KMS-11 (cell line): ENCODE results near the gene TRABD2B.

Source experiments
- H2AFZ ChIP-seq: fragments of 200-600 bp; sonication (generic); 2 replicates; pipeline ENCODE4 v1.6.1; 2016; ENCODE audit warnings: antibody characterized with exemption, mixed run types, low read depth
- H3K27ac ChIP-seq: fragments of 200-600 bp; sonication (generic); 2 replicates; pipeline ENCODE4 v1.6.1; 2016; ENCODE audit warnings: mild to moderate bottlenecking, mixed run types
- H3K27me3 ChIP-seq: fragments of 200-600 bp; sonication (generic); 2 replicates; pipeline ENCODE4 v1.6.1; 2017; ENCODE audit warnings: mild to moderate bottlenecking, low read depth, mixed run types, moderate library complexity; ENCODE audit not compliant: insufficient read depth
- H3K36me3 ChIP-seq: fragments of 200-600 bp; sonication (generic); 2 replicates; pipeline ENCODE4 v1.6.1; 2017; ENCODE audit warnings: mild to moderate bottlenecking, mixed run types; ENCODE audit not compliant: insufficient read depth
- H3K4me1 ChIP-seq: fragments of 200-600 bp; sonication (generic); 2 replicates; pipeline ENCODE4 v1.6.1; 2016; ENCODE audit warnings: mild to moderate bottlenecking, low read depth, mixed run types; ENCODE audit not compliant: poor library complexity, severe bottlenecking
- H3K4me2 ChIP-seq: fragments of 200-600 bp; sonication (generic); 2 replicates; pipeline ENCODE4 v1.7.0; 2016; ENCODE audit warnings: mild to moderate bottlenecking, mixed run types
- H3K4me3 ChIP-seq: fragments of 200-600 bp; sonication (generic); IDR thresholded peaks from 2 replicates; pipeline ENCODE4 v1.6.1; 2017; ENCODE audit warnings: low read depth, low read length, mixed read lengths; ENCODE audit not compliant: insufficient read depth
- H3K79me2 ChIP-seq: fragments of 200-600 bp; sonication (generic); 2 replicates; pipeline ENCODE4 v1.6.1; 2016; ENCODE audit warnings: low read depth, mixed run types; ENCODE audit not compliant: insufficient read depth
- H3K9ac ChIP-seq: fragments of 200-600 bp; sonication (generic); 2 replicates; pipeline ENCODE4 v1.6.1; 2016; ENCODE audit warnings: mild to moderate bottlenecking, mixed run types
- H4K20me1 ChIP-seq: fragments of 200-600 bp; sonication (generic); 2 replicates; pipeline ENCODE4 v1.6.1; 2016; ENCODE audit warnings: mild to moderate bottlenecking, mixed run types; ENCODE audit not compliant: insufficient read depth
- TF ChIP-seq, protein P1 (sequence below): fragments of 200-600 bp; sonication (generic); conservative IDR thresholded peaks from 2 replicates; pipeline ENCODE4 v1.6.1; 2017; ENCODE audit warnings: low read depth, mild to moderate bottlenecking, antibody characterized with exemption, low read length, moderate library complexity, mixed read lengths

The TRABD2B gene

GRCh38 chr1:47991673-47992072, 5.5 kb downstream of the TRABD2B start:
- H3K79me2 ChIP-seq = no peaks in the 10 kb centered on the region
- H3K4me1 ChIP-seq = no peaks in the 10 kb centered on the region
- no peak overlapping the region for H2AFZ ChIP-seq
- no peaks in the 10 kb centered on the region for H3K27me3 ChIP-seq
- no peaks in the 10 kb centered on the region for H3K36me3 ChIP-seq
- H4K20me1 ChIP-seq = no peaks in the 10 kb centered on the region
- H3K27ac ChIP-seq = no peak overlapping the region
- H3K4me3 ChIP-seq = no peak overlapping the region
- TF ChIP-seq, protein P1, sequence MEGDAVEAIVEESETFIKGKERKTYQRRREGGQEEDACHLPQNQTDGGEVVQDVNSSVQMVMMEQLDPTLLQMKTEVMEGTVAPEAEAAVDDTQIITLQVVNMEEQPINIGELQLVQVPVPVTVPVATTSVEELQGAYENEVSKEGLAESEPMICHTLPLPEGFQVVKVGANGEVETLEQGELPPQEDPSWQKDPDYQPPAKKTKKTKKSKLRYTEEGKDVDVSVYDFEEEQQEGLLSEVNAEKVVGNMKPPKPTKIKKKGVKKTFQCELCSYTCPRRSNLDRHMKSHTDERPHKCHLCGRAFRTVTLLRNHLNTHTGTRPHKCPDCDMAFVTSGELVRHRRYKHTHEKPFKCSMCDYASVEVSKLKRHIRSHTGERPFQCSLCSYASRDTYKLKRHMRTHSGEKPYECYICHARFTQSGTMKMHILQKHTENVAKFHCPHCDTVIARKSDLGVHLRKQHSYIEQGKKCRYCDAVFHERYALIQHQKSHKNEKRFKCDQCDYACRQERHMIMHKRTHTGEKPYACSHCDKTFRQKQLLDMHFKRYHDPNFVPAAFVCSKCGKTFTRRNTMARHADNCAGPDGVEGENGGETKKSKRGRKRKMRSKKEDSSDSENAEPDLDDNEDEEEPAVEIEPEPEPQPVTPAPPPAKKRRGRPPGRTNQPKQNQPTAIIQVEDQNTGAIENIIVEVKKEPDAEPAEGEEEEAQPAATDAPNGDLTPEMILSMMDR = no peak
- no peak overlapping the region for H3K4me2 ChIP-seq
- no peak overlapping the region for H3K9ac ChIP-seq

- no peak overlapping the region for H3K9ac ChIP-seq
- H3K36me3 ChIP-seq = no peaks in the 10 kb centered on the region
- no peaks in the 10 kb centered on the region for H3K4me1 ChIP-seq
- H3K79me2 ChIP-seq = no peaks in the 10 kb centered on the region
- H3K27me3 ChIP-seq = no peaks in the 10 kb centered on the region
- no peak overlapping the region for H3K27ac ChIP-seq
- no peak overlapping the region for H2AFZ ChIP-seq
- H3K4me2 ChIP-seq = no peak overlapping the region
- no peak overlapping the region for H3K4me3 ChIP-seq
- H4K20me1 ChIP-seq = no peaks in the 10 kb centered on the region
- TF ChIP-seq, protein P1 = no peak
Observed at GRCh38 chr1:47991187-47991586, 6.0 kb downstream of the TRABD2B start.

DNA sequence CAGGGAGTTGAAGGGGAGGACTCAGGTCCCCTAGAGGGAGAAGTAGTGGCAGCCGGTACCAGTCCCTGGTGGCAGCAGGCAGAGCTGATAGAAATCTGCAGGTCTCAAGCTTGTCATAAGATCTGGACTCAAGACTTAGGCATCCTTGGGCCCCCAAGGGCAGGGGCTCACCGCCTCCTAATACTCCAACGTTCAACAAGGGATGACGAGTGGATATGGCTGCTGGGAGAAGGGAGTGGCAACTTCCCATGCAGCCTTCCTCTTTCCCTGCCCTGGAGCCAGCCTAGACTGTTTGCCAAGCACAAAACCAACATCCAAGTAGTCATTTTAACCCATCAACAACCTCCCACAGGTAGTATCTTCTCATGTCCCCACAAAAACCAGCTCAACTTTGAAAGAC, 6.9 kb downstream of the TRABD2B start:
- H3K36me3 ChIP-seq = no peaks in the 10 kb centered on the region

DNA sequence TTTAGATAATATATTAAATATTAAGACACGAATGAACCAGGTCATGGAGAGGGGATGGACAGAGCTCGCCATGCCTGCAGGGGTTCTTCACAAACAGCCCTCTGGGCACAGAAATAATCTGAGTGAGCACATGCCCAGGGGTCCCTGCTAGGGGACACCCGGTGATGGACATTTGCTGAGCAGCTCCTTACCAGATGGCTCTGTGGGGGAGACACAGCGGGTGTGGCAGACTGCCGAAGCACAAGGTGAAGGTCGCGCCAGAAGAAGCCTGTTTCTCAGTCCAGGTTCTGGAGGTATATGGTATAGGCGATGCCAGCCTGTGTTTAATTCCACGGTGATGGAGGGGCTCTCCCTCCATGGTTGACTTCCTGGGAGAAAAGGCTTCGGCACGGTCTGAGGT, 9.6 kb downstream of the TRABD2B start:
- no peak overlapping the region for H2AFZ ChIP-seq
- H3K27me3 ChIP-seq = no peaks in the 10 kb centered on the region
- no peaks in the 10 kb centered on the region for H4K20me1 ChIP-seq
- no peak overlapping the region for H3K9ac ChIP-seq
- TF ChIP-seq, protein P1 = no peak
- H3K36me3 ChIP-seq = no peaks in the 10 kb centered on the region
- H3K4me3 ChIP-seq = no peak overlapping the region
- no peaks in the 10 kb centered on the region for H3K4me1 ChIP-seq
- no peak overlapping the region for H3K27ac ChIP-seq
- H3K4me2 ChIP-seq = no peak overlapping the region
- no peaks in the 10 kb centered on the region for H3K79me2 ChIP-seq

More for the DNA sequence above, 6.9 kb downstream of the TRABD2B start:
- no peak overlapping the region for H3K4me3 ChIP-seq
- H4K20me1 ChIP-seq = no peaks in the 10 kb centered on the region
- no peak overlapping the region for H3K27ac ChIP-seq
- no peak overlapping the region for H3K9ac ChIP-seq
- H2AFZ ChIP-seq = no peak overlapping the region
- no peak overlapping the region for H3K4me2 ChIP-seq
- TF ChIP-seq, protein P1 = no peak
- H3K27me3 ChIP-seq = no peaks in the 10 kb centered on the region
- no peaks in the 10 kb centered on the region for H3K79me2 ChIP-seq
- H3K4me1 ChIP-seq = no peaks in the 10 kb centered on the region

GRCh38 chr1:47986761-47987200, 10.4 kb downstream of the TRABD2B start:
- TF ChIP-seq, protein P1 = no peak
- H3K4me1 ChIP-seq = no peaks in the 10 kb centered on the region
- H4K20me1 ChIP-seq = no peaks in the 10 kb centered on the region
- no peaks in the 10 kb centered on the region for H3K79me2 ChIP-seq
- no peak overlapping the region for H3K4me3 ChIP-seq
- no peak overlapping the region for H2AFZ ChIP-seq
- no peak overlapping the region for H3K9ac ChIP-seq
- no peaks in the 10 kb centered on the region for H3K36me3 ChIP-seq
- no peak overlapping the region for H3K4me2 ChIP-seq
- no peak overlapping the region for H3K27ac ChIP-seq
- no peaks in the 10 kb centered on the region for H3K27me3 ChIP-seq
